KOPT-K1 (cell line): ENCODE measurements around the gene DDI2.

Experiments
- H3K27ac ChIP-seq: fragments of 200-600 bp; sonication (generic); 2 replicates; pipeline ENCODE4 v1.5.1; 2016; ENCODE audit warnings: antibody characterized with exemption, mild to moderate bottlenecking, low read depth, low read length; ENCODE audit not compliant: poor library complexity, severe bottlenecking
- H3K36me3 ChIP-seq: fragments of 200-600 bp; sonication (generic); 2 replicates; pipeline ENCODE4 v1.5.1; 2017; ENCODE audit warnings: antibody characterized with exemption, mild to moderate bottlenecking, low read length, moderate library complexity; ENCODE audit not compliant: insufficient read depth
- H3K9me3 ChIP-seq: fragments of 200-600 bp; sonication (generic); 2 replicates; pipeline ENCODE4 v1.5.1; 2017; ENCODE audit warnings: antibody characterized with exemption, low read length, mild to moderate bottlenecking; ENCODE audit not compliant: insufficient read depth, poor library complexity, severe bottlenecking

The DDI2 gene

GRCh38 chr1:15620902-15621682 lies 3.8 kb downstream of the DDI2 start:
- Histone ChIP-seq H3K9me3 (no peaks in the 10 kb centered on the region), H3K36me3 (peaks cover 6% of the 10 kb centered on the region), H3K27ac (no peak overlapping the region)

- no peak overlapping the region for H3K27ac ChIP-seq
- no peaks in the 10 kb centered on the region for H3K9me3 ChIP-seq
- H3K36me3 ChIP-seq: peaks cover 15% of the 10 kb centered on the region
Observed at GRCh38 chr1:15621975-15622374, 4.7 kb downstream of the DDI2 start.

GRCh38 chr1:15622712-15623373 lies 5.6 kb downstream of the DDI2 start:
- Histone ChIP-seq H3K27ac (no peak overlapping the region), H3K36me3 (peaks cover 24% of the 10 kb centered on the region), H3K9me3 (no peaks in the 10 kb centered on the region)

GRCh38 chr1:15623435-15623834 lies 6.2 kb downstream of the DDI2 start:
- Histone ChIP-seq H3K27ac (no peak overlapping the region), H3K36me3 (peaks cover 30% of the 10 kb centered on the region)

GRCh38 chr1:15624133-15624714 lies 7.0 kb downstream of the DDI2 start:
- Histone ChIP-seq H3K36me3 (peaks cover 38% of the 10 kb centered on the region), H3K9me3 (no peaks in the 10 kb centered on the region), H3K27ac (no peak overlapping the region)

More at GRCh38 chr1:15623435-15623834, 6.2 kb downstream of the DDI2 start:
- no peaks in the 10 kb centered on the region for H3K9me3 ChIP-seq

GRCh38 chr1:15625056-15625917 lies 8.0 kb downstream of the DDI2 start:
- Histone ChIP-seq H3K36me3 (peaks cover 48% of the 10 kb centered on the region), H3K9me3 (no peaks in the 10 kb centered on the region), H3K27ac (no peak overlapping the region)

- H3K27ac ChIP-seq: no peak overlapping the region
- peaks cover 57% of the 10 kb centered on the region for H3K36me3 ChIP-seq
- H3K9me3 ChIP-seq: no peaks in the 10 kb centered on the region
Observed at GRCh38 chr1:15626269-15626950, 9.2 kb downstream of the DDI2 start.

GRCh38 chr1:15627343-15627988 lies 10.2 kb downstream of the DDI2 start:
- no peak overlapping the region for H3K27ac ChIP-seq
- H3K36me3 ChIP-seq: peaks cover 66% of the 10 kb centered on the region
- no peaks in the 10 kb centered on the region for H3K9me3 ChIP-seq

GRCh38 chr1:15628003-15628402 lies 10.7 kb downstream of the DDI2 start:
- no peaks in the 10 kb centered on the region for H3K9me3 ChIP-seq
- no peak overlapping the region for H3K27ac ChIP-seq
- H3K36me3 ChIP-seq: peaks cover 71% of the 10 kb centered on the region

GRCh38 chr1:15633756-15634420 lies 16.6 kb downstream of the DDI2 start:
- Histone ChIP-seq H3K27ac (no peak overlapping the region), H3K9me3 (no peaks in the 10 kb centered on the region), H3K36me3 (peaks cover 99% of the 10 kb centered on the region)

- H3K27ac ChIP-seq: no peak overlapping the region
- peaks cover 99% of the 10 kb centered on the region for H3K36me3 ChIP-seq
- no peaks in the 10 kb centered on the region for H3K9me3 ChIP-seq
Observed at GRCh38 chr1:15636436-15636835, 19.2 kb downstream of the DDI2 start.

- no peak overlapping the region for H3K27ac ChIP-seq
- H3K36me3 ChIP-seq: peaks cover 99% of the 10 kb centered on the region
- H3K9me3 ChIP-seq: no peaks in the 10 kb centered on the region
Observed at GRCh38 chr1:15637826-15638225, 20.6 kb downstream of the DDI2 start.

GRCh38 chr1:15639262-15639661 lies 22.0 kb downstream of the DDI2 start:
- H3K36me3 ChIP-seq: peaks cover 98% of the 10 kb centered on the region
- no peaks in the 10 kb centered on the region for H3K9me3 ChIP-seq
- H3K27ac ChIP-seq: no peak overlapping the region

- H3K9me3 ChIP-seq: no peaks in the 10 kb centered on the region
- H3K36me3 ChIP-seq: peaks cover 96% of the 10 kb centered on the region
- no peak overlapping the region for H3K27ac ChIP-seq
Observed at GRCh38 chr1:15639931-15640330, 22.7 kb downstream of the DDI2 start.
